Activated naive CD4-positive, alpha-beta T cell treated with anti-CD3 and anti-CD28 coated beads, Interleukin-2, amount 50 U/mL, for 24 hours (primary cell): ENCODE measurements around the gene ZBTB4.
A peak's percentile ranks its signal among the peaks of the same experiment; 100 is the strongest.

Source experiments
- H3K27ac Mint-ChIP-seq: one replicate; pipeline ENCODE4 v1.8.0; 2021; ENCODE audit warnings: mild to moderate bottlenecking, mixed read lengths
- H3K27me3 Mint-ChIP-seq: one replicate; pipeline ENCODE4 v1.8.0; 2021; ENCODE audit warnings: mixed read lengths
- H3K36me3 Mint-ChIP-seq: one replicate; pipeline ENCODE4 v1.8.0; 2021; ENCODE audit warnings: mixed read lengths
- H3K4me1 Mint-ChIP-seq: one replicate; pipeline ENCODE4 v1.8.0; 2021; ENCODE audit warnings: mixed read lengths
- H3K4me3 Mint-ChIP-seq: one replicate; pipeline ENCODE4 v1.8.0; 2021; ENCODE audit warnings: mild to moderate bottlenecking, mixed read lengths
- H3K9me3 Mint-ChIP-seq: one replicate; pipeline ENCODE4 v1.8.0; 2021; ENCODE audit warnings: mixed read lengths

Gene ZBTB4

GRCh38 chr17:7466318-7466638 lies 13.2 kb downstream of the ZBTB4 start:
- Mint-ChIP-seq H3K27ac (no peak overlapping the region), H3K4me3 (no peak overlapping the region), H3K9me3 (no peaks in the 10 kb centered on the region), H3K36me3 (no peaks in the 10 kb centered on the region), H3K27me3 (no peaks in the 10 kb centered on the region), H3K4me1 (peaks cover 18% of the 10 kb centered on the region)

DNA sequence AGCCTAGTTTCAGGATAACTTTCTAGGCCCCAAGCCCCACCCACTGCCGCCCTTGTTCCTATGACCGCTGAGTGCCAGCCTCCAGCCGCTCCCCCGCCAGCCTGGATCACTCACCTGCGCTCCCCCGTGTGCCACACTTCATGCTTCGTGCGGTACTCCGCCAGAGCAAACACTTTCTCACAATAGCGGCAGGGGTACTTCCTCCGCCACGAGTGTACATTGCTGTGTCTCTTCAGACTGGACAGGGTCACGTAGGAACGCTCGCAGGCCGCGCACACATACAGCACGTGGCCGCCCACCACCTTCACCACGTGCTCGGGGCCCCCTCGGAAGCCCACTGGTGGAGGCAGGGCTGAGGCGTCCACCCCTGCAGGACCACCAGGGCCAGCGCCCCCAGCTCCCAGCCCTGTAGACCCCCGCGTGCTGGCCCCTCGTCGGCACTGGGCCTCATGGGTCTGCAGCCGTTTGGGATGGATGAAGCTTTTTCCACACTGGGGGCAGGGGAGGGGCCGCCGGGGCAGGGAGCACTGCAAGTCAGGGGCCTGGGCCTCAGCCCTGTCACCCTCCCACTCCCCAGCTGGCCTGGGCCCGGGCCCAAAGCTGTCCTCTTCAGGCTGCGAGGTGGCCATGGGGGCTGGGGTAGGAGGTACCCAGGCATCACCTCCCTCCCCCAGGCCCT lies 13.7 kb downstream of the ZBTB4 start:
- Mint-ChIP-seq H3K27ac (no peak overlapping the region), H3K4me1 (peaks cover 16% of the 10 kb centered on the region), H3K4me3 (no peak overlapping the region), H3K9me3 (no peaks in the 10 kb centered on the region), H3K27me3 (no peaks in the 10 kb centered on the region), H3K36me3 (no peaks in the 10 kb centered on the region)

- peaks cover 18% of the 10 kb centered on the region for H3K4me1 Mint-ChIP-seq
- H3K27me3 Mint-ChIP-seq = no peaks in the 10 kb centered on the region
- H3K36me3 Mint-ChIP-seq = no peaks in the 10 kb centered on the region
- H3K4me3 Mint-ChIP-seq = no peak overlapping the region
- H3K9me3 Mint-ChIP-seq = no peaks in the 10 kb centered on the region
- no peak overlapping the region for H3K27ac Mint-ChIP-seq
Observed at GRCh38 chr17:7464081-7464480, 15.3 kb downstream of the ZBTB4 start.

- peaks cover 18% of the 10 kb centered on the region for H3K4me1 Mint-ChIP-seq
- no peaks in the 10 kb centered on the region for H3K36me3 Mint-ChIP-seq
- no peaks in the 10 kb centered on the region for H3K9me3 Mint-ChIP-seq
- no peaks in the 10 kb centered on the region for H3K27me3 Mint-ChIP-seq
- H3K4me3 Mint-ChIP-seq = no peak overlapping the region
- no peak overlapping the region for H3K27ac Mint-ChIP-seq
Observed at GRCh38 chr17:7463372-7463846, 16.0 kb downstream of the ZBTB4 start.

GRCh38 chr17:7462474-7463371 lies 16.7 kb downstream of the ZBTB4 start:
- Mint-ChIP-seq H3K36me3 (no peaks in the 10 kb centered on the region), H3K27ac (no peak overlapping the region), H3K4me3 (no peak overlapping the region), H3K9me3 (no peaks in the 10 kb centered on the region), H3K4me1 (peaks cover 16% of the 10 kb centered on the region), H3K27me3 (no peaks in the 10 kb centered on the region)

GRCh38 chr17:7460850-7461660 lies 18.4 kb downstream of the ZBTB4 start:
- no peaks in the 10 kb centered on the region for H3K27me3 Mint-ChIP-seq
- peak overlapping the region; percentile 12 for H3K27ac Mint-ChIP-seq
- peaks cover 17% of the 10 kb centered on the region for H3K4me1 Mint-ChIP-seq
- no peak overlapping the region for H3K4me3 Mint-ChIP-seq
- no peaks in the 10 kb centered on the region for H3K9me3 Mint-ChIP-seq
- H3K36me3 Mint-ChIP-seq = no peaks in the 10 kb centered on the region

- no peaks in the 10 kb centered on the region for H3K36me3 Mint-ChIP-seq
Observed at GRCh38 chr17:7459961-7460545, 19.4 kb downstream of the ZBTB4 start.

GRCh38 chr17:7448461-7448860 lies 31.0 kb downstream of the ZBTB4 start:
- Mint-ChIP-seq H3K4me1 (peaks cover 22% of the 10 kb centered on the region), H3K4me3 (no peak overlapping the region), H3K36me3 (peaks cover 9% of the 10 kb centered on the region), H3K27me3 (peaks cover 24% of the 10 kb centered on the region), H3K9me3 (no peaks in the 10 kb centered on the region), H3K27ac (no peak overlapping the region)

More at GRCh38 chr17:7459961-7460545, 19.4 kb downstream of the ZBTB4 start:
- H3K27me3 Mint-ChIP-seq = no peaks in the 10 kb centered on the region
- no peak overlapping the region for H3K27ac Mint-ChIP-seq
- H3K4me1 Mint-ChIP-seq = peaks cover 21% of the 10 kb centered on the region
- H3K4me3 Mint-ChIP-seq = no peak overlapping the region
- no peaks in the 10 kb centered on the region for H3K9me3 Mint-ChIP-seq

DNA sequence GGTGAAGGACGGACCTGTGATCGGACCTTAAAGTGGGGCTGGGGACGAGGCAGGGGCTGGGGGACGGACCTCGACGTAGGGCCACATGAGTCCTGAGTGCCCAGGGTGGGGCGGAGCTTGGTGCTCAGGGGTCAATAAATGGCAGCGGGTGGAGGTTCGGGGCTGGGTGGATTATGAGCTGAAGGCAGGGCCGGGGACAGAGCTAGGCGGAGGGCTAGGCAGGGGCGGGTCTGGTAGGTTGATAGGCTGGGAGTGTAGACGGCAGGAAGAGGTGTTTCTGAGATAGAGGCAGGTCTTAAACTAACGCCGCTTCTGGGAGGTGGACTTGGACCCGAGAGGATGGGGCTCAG lies 33.8 kb downstream of the ZBTB4 start:
- H3K4me1 Mint-ChIP-seq = peaks cover 23% of the 10 kb centered on the region
- peaks cover 39% of the 10 kb centered on the region for H3K27me3 Mint-ChIP-seq
- H3K4me3 Mint-ChIP-seq = peak overlapping the region; percentile 80
- H3K36me3 Mint-ChIP-seq = peaks cover 9% of the 10 kb centered on the region
- H3K27ac Mint-ChIP-seq = peak overlapping the region; percentile 14
- H3K9me3 Mint-ChIP-seq = no peaks in the 10 kb centered on the region

DNA sequence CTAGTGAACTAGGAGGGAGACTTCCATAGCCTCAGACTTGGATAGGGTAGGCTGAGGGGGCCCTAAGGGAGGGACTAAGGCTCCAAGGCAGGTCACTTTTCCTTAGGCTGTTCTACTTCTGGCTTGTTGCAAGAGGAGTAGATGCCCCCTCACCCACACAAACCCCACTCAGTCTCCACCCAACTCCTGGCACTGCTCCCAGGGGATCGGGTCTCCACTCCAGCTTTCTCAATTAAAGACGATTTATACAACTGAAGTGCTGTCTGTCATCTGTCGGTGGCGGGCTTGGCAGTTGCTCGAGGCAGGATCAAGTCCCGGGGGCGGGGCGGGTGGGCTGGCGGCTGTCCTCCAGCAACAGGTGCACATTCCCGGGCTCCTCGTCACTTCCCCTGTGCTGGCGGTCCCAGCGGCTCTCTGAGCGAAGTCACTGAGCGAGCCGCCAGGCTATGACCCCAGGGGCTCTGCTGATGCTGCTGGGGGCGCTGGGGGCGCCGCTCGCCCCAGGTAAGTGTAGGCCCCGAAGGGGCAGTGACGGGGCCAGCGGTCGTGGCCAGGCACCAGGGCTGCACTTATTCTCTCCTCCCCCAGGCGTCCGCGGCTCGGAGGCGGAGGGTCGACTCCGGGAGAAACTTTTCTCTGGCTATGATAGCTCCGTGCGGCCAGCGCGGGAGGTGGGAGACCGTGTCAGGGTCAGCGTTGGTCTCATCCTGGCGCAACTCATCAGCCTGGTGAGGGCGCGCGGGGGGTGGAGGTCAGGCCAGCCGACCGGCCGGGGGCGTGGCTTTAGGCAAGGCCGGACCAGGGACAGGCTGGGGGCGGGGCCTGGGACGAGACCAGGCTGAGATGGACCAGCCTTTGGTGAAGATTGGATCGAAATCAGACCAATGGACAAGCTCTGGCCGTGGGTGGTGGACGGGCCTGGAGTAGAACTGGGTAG lies 34.5 kb downstream of the ZBTB4 start, which contains the start of gene CHRNB1:
TSS of gene CHRNB1 (plus strand) at position 380 of the 937 bp plus-strand sequence. CDS start at position 447, 67 bp downstream.
- Mint-ChIP-seq H3K27ac (peak within 1 kb of the TSS; percentile 14), H3K4me3 (peak within 1 kb of the TSS; percentile 80), H3K4me1 (peaks cover 30% of the 10 kb centered on the region)

GRCh38 chr17:7443499-7444485 lies 35.6 kb downstream of the ZBTB4 start:
- Mint-ChIP-seq H3K4me3 (no peak overlapping the region), H3K4me1 (peaks cover 35% of the 10 kb centered on the region), H3K27me3 (peaks cover 45% of the 10 kb centered on the region), H3K27ac (no peak overlapping the region), H3K36me3 (peaks cover 8% of the 10 kb centered on the region), H3K9me3 (no peaks in the 10 kb centered on the region)

More for the DNA sequence above, 34.5 kb downstream of the ZBTB4 start, which contains the start of gene CHRNB1:
- Mint-ChIP-seq H3K9me3 (no peaks in the 10 kb centered on the region), H3K36me3 (peaks cover 9% of the 10 kb centered on the region), H3K27me3 (peaks cover 42% of the 10 kb centered on the region)

DNA sequence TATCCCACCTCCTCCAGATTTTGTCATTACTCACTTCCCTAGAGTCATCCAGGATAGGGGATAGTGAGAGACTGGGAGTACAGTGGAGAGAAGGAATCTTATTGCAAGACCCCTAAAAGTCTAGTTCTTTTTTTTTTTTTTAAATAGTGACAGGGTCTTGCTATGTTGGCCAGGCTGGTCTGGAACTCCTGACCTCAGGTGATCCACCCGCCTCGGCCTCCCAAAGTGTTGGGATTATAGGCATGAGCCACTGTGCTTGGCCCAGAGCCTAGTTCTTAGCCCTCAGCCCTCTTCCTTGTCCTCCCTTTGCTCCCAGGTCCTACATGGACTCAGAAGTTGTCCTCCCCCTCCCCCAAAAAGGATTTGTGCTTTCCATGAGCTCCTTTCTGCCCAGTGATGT lies 37.3 kb downstream of the ZBTB4 start:
- no peaks in the 10 kb centered on the region for H3K9me3 Mint-ChIP-seq
- H3K4me1 Mint-ChIP-seq = peaks cover 41% of the 10 kb centered on the region
- peaks cover 39% of the 10 kb centered on the region for H3K27me3 Mint-ChIP-seq
- H3K4me3 Mint-ChIP-seq = peak overlapping the region; percentile 8
- peak overlapping the region; percentile 11 for H3K27ac Mint-ChIP-seq
- H3K36me3 Mint-ChIP-seq = no peaks in the 10 kb centered on the region

DNA sequence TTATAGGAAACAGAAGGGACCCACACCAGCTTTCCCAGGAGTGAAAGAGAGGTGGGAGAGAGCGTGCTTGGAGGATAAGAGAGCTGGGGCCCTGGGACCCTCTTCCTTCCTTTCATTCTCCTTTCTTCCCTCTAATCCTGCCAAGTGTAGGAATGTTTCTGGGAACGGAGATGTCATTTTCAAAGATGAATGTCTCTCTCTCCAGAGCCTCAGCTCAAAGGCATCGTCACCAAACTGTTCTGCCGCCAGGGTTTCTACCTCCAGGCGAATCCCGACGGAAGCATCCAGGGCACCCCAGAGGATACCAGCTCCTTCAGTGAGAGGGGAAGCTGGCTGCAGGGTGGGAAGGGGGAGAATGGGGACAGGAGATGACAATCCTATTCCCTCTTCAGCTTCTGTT lies 38.2 kb downstream of the ZBTB4 start:
- Mint-ChIP-seq H3K4me3 (no peak overlapping the region), H3K27ac (no peak overlapping the region), H3K4me1 (peaks cover 46% of the 10 kb centered on the region), H3K9me3 (no peaks in the 10 kb centered on the region), H3K27me3 (peaks cover 36% of the 10 kb centered on the region), H3K36me3 (no peaks in the 10 kb centered on the region)
